ENCODE results near the gene TXNDC15.
"Not testable (repeated sequence)": the region's sequence is repeated elsewhere in the genome, so short reads cannot be mapped to it uniquely, and the experiment has no call there.

Gene TXNDC15

DNA sequence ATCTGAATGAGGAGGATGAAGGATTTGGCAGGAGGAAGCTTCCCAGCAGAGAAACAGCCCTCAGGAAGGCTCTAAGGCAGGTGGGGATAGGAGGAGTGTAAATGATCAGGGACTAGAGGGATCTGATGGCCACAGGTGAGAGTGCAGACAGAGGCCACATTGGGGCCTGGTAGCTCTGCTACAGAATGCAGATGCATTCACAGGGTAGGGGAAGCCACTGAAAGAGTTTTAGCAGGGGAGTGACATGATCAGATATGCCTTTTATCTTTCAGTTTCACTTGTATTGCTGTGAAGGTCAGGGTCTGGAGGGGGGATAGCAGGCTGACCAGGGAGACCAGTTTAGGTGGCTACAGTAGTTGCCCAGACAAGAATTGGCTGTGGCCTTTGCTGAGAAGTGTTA is 3.0 kb downstream of the TXNDC15 start:
- no peak for DNase-seq (ENCODE audit: low read depth)

DNA sequence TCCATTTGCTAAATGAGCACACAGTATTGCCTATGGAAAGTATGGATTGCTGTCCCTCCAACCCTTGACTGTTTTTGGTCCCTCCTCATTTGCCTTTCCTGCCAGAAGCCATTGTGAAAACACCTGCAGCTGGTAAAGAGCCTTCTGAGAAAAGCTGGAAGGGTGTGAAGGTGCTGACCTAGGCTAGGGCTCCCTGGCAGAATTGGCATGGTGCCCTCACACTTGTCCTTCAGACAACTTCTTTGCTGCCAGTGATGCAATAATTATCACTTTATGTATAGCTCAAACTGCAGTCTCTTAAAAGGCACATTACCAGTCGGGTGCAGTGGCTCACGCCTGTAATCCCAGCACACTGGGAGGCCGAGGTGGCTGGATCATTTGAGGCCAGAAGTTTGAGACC is 4.2 kb downstream of the TXNDC15 start:
- DNase-seq (ENCODE audit: low read depth) = no peak

DNA sequence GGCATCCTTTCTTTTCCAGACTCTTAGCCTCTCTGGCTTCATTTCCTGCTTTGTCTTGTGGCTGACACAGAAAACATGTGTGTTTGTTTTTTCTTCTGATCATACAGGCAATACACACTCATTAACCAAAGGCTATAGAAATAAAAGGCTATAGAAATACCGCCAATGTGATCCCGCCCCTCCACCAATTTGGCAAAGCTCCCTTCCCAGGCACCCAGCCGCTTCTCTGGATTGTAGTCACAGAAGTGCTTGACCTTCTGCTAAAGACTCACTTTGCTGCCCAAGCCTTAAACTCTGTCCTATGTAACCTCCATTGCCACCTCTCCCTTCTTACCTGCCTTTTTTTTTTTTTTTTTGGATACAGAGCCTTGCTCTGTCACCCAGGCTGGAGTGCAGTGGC is 5.3 kb downstream of the TXNDC15 start:
- DNase-seq (ENCODE audit: low read depth) = no peak

DNA sequence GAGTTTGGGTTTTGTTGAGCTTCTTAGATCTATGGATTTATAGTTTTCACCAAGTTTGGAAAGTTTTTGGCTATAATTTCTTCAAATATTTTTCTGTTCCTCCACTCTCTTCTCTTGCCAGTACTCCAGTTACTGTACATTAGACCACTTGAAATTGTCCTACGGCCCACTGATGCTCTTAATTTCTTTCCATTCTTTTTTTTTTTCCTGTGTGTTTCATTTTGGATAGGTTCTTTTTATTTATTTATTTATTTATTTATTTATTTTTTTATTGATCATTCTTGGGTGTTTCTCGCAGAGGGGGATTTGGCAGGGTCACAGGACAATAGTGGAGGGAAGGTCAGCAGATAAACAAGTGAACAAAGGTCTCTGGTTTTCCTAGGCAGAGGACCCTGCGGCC is 6.8 kb downstream of the TXNDC15 start:
- not testable (repeated sequence) for DNase-seq (ENCODE audit: low read depth)

DNA sequence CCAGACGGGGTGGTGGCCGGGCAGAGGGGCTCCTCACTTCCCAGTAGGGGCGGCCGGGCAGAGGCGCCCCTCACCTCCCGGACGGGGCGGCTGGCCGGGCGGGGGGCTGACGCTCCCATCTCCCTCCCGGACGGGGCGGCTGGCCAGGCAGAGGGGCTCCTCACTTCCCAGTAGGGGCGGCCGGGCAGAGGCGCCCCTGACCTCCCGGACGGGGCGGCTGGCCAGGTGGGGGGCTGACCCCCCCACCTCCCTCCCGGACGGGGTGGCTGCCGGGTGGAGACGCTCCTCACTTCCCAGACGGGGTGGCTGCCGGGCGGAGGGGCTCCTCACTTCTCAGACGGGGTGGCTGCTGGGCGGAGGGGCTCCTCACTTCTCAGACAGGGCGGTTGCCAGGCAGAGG is 7.5 kb downstream of the TXNDC15 start:
- not testable (repeated sequence) for DNase-seq (ENCODE audit: low read depth)

DNA sequence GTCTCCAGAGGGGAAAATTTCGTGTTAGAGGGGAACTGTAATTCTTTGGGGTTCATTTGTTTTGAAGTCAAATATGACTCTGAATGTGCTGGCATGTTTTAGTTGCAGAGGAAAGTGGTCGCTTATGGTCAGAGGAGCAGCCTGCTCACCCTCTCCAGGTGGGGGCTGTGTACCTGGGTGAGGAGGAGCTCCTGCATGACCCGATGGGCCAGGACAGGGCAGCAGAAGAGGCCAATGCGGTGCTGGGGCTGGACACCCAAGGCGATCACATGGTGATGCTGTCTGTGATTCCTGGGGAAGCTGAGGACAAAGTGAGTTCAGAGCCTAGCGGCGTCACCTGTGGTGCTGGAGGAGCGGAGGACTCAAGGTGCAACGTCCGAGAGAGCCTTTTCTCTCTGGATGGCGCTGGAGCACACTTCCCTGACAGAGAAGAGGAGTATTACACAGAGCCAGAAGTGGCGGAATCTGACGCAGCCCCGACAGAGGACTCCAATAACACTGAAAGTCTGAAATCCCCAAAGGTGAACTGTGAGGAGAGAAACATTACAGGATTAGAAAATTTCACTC is 13.5 kb downstream of the TXNDC15 start:
- no peak for DNase-seq (ENCODE audit: low read depth)

DNA sequence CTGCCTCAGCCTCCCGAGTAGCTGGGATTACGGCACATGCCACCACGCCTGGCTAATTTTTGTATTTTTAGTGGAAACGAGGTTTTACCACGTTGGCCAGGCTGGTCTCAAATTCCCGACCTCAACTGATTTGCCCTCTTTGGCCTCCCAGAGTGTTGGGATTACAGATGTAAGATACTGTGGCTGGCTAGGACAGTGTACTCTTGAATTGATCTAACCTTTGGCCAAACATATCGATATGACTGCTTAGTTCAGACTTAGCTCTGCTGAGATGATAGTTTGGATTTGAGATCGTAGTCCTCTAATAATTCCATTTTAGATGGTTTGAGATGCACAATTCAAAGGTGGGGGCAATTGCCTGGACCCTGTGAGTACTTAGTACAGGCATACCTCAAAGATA is 15.2 kb downstream of the TXNDC15 start:
- no peak for DNase-seq (ENCODE audit: low read depth)

DNA sequence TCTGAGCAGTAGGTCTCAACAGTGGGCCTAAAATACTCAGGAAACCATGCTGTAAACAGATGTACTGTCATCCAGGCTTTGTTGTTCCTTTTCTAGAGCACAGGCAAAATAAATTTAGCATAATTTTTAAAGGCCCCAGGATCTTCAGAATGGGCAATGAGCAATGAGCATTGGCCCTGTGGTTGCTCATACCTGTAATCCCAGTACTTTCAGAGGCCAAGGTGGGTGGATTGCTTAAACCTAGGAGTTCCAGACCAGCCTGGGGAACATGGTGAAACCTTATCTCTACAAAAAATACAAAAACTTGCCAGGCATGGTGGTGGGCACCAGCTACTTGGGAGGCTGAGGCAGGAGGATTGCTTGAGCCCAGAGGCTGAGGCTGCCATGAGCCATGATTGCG is 17.3 kb downstream of the TXNDC15 start:
- no peak for DNase-seq (ENCODE audit: low read depth)

DNA sequence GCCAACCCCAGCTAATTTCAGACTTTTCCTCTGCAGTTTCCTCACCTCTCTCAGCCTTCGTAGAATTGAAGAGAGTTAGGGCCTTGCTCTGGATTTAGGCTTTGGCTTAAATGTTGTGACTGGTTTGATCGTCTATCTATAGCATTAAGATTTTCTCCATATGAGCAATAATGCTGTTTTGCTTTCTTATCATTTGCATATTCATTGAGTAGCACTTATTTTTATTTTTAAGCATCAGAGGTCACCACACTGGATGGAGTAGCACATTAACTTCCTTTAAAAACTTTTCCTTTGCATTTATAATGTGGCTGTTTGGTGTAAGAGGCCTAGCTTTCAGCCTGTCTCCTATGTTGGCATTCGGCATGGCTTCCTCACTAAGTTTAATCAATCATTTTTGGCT is 18.1 kb downstream of the TXNDC15 start:
- no peak for DNase-seq (ENCODE audit: low read depth)

DNA sequence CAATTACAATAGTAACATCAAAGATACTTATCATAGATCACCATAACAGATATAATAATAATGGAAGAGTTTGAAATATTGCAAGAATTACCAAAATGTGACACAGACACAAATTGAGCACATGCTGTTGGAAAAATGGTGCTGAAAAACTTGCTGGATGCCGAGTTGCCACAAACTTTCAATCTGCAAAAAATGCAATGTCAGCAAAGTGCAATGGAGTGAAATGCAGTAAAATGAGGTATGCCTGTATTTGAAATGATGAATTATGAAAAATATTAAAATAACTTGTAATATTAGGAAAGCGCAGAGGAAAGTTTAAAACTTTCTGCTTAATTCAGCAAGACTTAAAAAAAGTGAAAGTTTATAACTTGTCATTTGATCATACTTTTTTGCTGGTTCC is 18.8 kb downstream of the TXNDC15 start:
- DNase-seq (ENCODE audit: low read depth) = no peak

DNA sequence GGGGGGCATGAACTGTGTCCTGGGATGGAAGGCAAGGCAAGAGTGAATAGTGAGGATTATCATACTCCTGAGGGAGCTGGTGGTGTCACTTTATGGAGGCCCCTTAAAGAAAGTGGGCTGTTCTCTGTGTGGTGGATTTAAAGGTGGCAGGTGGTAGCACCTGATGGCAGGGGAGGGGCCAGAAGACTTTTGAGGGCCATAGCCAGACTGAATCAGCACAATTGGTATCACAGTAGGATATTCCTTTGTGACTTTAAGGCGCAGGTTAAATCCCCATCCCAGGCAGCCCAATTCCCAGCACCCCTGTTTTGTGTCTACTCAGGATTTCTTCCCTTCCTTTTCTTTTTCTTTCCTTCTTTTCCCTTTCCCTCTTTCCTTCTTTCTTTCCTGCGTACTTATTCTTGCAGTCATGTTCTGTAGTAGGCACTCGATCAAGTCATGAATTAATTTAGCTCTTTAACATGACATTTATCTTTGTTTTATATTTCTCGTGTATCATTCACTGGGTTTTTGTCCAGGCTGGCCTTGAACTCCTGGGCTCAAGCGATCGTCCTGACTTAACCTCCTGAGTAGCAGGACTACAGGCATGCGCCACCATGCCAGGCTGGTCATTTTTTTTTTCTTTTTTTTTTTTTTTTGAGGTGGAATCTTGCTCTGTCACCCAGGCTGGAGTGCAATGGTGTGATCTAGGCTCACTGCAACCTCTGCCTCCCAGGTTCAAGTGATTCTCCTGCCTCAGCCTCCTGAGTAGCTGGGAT is 19.8 kb downstream of the TXNDC15 start:
- no peak for DNase-seq (ENCODE audit: low read depth)

DNA sequence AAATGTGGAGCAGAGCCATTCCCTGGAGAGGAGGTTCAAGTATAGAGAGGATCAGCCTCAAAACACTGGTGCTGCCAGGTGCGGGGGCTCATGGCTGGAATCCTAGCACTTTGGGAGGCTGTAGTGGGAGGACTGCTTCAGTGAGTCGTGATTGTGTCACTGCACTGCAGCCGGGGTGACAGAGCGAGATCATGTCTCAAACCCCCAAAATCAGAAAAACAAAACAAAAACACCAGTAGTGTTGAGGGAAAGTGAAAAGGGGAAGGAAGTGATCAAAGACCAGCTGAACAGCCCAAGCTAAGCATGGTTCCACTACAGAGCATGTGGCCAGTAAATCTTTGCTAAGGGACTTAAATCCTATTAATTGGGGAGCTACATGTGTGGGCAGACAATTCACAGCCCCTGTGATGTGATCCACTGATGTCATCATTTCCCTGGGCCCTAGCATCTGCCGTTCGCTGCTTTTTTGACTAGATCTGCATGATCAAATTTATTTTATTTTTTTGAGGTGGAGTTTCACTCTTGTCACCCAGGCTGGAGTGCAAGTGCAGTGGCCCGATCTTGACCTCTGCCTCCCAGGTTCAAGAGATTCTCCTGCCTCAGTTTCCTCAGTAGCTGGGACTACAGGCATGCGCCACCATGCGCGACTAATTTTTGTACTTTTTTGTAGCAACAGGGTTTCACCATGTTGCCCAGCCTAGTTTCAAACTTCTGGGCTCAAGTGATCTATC is 28.1 kb downstream of the TXNDC15 start:
- no peak for DNase-seq (ENCODE audit: low read depth)

DNA sequence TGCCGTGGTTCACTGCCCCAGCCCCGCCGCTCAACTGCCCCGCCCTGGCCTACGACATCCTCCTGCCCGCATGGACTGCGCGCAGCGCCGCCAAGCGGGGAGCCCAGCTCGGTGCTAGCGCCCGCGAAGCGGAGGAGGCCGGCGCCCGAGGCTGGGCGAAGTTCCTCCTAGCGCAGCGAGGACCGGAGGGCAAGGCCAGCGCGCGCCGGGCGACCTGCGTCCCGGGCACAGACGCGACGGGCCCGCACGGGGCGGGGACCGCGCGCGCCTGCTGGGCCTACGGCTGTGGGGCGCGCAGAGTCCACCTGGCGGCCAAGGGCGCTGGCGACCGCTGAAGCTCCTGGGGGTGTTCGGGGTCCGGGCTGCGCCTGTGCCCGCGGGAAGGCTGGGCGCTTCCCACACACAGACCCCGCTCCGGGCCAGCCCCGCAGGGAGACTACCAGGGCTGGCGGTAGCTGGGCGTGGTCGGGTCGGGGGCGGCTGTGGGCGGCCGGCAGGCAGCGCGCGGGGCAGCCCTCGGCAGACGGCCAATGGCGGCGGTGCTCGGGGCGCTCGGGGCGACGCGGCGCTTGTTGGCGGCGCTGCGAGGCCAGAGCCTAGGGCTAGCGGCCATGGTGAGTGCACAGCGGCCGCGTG is 30.6 kb downstream of the TXNDC15 start, which contains the start of gene PCBD2:
PCBD2 (plus strand) TSS at position 522 of the 636 bp plus-strand sequence; CDS start at position 531, 9 bp downstream.
- peak; percentile 44 for DNase-seq (ENCODE audit: low read depth)

DNA sequence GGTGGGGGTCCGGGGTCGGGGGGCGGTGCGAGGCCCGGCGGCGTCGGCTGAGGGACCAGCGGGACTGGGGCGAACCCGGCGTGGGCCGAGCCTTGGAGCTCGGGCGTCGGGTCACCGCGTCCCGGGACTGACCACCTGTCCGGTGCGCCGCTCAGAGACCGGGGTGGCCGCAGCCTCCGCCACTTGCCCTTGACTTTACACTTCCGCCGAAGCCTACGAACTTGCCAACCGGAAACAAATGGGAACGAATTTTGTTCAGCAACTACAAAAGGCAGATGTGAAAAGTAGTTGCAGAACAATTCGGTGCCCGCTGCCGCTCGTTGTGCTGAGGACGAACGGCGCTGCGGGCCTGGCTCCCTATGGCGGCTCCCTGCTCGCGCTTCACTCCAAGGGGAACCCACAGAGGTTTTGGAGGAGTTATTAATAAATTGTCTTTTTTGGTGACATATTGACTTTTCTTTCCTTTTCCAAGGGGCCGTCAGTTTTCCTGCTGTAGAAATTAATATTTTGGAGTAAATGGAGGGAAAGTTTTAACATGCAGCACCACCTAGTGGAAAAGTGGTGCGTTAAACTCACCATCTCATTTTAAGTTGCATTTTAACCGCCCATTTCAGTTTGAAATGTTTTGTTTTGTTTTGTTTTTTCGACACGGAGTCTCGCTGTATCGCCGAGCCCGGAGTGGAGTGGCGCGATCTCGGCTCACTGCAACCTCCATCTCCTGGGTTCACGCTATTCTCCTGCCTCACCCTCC is 31.2 kb downstream of the TXNDC15 start:
- DNase-seq (ENCODE audit: low read depth) = peak; percentile 23

DNA sequence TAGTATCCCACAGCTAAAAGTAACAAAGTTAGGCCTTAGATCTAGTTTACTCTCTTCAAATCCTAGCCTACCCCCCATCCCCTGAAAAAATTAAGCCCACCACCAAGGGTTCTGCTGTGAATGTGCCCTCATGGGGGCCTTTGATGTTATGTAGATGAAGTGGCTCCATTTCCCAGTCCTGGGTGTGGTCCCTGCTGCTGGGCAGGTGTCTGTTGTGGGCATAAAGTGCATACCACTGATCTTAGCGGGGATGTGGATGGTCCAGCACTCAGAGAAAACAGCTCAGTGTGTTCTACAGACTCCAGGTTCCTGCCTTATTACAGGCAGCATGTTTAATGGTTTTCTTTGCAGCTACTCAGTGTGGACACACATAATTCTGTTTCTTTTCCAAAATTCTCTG is 32.6 kb downstream of the TXNDC15 start:
- no peak for DNase-seq (ENCODE audit: low read depth)

DNA sequence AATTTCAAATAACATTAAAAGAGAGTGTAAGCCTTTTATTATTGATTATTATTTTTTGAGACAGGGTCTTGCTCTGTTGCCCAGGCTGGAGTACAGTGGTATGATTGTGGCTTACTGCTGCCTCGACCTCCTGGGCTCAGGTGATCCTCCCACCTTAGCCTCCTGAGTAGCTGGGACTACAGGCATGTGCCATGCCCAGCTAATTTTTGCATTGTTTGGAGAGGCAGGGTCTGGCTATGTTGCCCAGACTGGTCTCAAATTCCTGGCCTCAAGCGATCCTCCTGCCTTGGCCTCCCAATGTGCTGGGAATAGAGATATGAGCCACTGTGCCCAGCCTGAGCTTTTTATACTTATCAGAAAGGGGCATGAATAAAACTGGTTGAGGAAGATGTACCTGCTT is 36.6 kb downstream of the TXNDC15 start:
- DNase-seq (ENCODE audit: low read depth) = not testable (repeated sequence)

DNA sequence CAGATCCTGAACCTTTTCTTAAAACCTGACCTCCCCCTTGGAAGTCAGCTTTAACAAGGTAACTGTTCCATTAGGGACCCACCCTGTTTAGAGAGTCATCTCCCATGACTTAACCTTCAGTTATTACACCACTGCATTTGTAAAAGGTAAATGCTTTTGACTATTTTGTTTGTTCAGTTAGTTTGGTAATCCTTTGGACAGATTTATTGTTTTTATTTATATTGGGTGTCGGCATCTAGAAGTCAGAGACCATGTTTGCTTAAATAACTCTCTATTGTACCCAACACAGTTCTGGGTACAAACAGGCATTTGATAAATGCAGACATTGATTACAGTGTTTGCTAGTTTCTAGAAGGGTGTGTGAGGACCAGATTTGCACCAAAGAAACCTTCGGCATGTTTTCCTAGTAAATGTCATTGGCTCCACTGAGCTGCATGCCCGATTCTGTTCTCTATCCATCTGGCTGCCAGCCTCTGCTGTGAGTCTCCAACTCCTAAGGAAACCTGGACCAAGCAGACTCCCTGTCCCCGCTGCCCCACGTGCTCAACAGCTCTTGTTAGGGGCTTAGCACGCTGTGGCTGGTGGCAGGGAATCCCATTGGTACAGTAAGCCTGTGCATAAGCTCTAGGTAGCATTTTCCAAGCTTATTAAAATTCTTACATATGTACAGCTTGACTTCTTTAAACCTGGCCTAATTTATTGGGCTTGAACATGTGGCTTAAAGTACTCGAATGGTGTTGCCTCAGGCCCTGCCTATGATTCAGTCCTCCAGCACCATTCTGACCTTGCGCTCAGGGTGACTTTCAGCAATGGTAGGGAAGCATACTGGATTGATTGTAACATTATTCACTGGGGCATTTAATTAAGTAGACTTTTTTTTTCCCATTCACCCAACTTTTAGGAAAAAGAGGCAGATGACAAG is 37.4 kb downstream of the TXNDC15 start:
- DNase-seq (ENCODE audit: low read depth) = no peak

DNA sequence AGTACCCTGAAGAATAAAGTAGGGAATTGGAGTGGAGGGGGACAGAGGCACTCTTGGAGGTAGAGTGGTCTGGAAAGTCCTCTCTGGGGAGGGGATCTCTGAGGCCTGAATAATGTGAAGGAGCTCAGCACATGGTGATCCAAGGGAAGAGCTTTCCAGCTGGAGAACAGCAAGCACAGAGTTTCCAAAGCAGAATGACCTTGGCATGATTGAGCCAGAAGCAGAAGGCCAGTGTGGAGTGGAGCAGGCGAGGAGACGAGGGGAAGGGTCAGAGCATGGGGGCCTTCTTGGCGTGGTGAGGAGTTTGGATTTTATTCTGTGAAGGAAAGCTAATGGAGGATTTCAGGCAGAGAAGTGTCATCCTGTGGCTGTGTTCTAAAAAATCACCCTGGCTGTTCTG is 39.1 kb downstream of the TXNDC15 start:
- DNase-seq (ENCODE audit: low read depth) = no peak

DNA sequence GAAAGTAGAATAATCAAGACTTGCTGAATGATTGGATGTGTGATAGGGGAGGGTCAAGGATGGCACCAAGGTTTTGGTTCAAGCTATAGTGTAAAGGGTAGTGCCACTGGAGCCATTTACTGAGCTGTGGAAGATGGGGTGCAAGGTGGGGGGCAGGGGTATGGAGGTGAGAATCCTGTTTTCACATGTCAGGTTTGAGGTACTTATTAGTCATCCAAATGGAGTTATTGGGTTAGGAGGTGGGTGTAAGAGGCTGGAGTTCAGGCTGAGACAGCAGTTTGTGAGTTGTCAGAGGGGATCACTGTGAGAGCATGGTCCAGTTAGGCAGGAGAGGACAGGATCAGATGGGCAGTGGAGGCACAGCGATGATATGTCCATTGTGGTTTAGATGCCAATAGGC is 39.6 kb downstream of the TXNDC15 start:
- DNase-seq (ENCODE audit: low read depth) = no peak

DNA sequence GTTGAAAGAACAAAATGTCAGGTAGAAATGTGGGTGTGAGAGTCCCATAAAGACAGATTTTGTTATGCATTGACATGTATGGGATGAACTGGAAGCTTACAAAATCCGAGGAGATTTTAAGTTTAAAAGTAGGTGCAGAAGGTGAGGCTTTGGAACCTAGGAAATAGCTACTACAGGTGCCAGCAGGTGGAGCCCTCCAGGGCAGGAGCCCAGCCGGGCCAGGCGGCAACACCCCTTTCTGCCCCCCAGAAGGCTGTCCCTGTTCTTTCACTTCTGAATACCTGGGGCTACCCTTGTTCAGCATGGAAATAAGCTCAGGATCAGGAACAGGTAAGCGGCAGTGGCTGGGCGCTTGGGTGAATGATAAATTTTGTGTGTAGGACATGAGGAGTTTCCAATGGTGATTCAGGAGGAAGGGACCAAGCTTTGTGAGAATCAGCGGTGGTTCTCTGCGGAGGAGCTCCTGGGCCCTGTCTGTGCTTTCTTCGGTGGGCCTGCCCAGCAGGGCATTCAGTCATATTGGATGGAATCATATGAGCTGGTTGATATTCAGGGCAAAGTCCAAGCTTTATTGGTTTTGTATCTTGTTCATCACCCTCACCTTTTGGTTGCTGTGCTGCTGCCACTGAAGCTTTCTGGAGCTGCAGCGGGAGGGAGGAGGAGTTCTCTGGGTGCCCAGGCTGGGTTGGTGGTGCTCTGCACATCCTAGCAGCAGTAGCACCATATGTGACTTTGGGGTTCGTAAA is 43.1 kb downstream of the TXNDC15 start:
- DNase-seq (ENCODE audit: low read depth) = no peak
